NOMO-1 treated with dmso at 0.1 percent for 144 hours (cell line): ENCODE data around the gene PSG7.
"Not testable (repeated sequence)": the region's sequence is repeated elsewhere in the genome, so short reads cannot be mapped to it uniquely, and the experiment has no call there.

ENCODE experiments used
- DNase-seq: peaks from one replicate; lab custom pipeline; 2025; ENCODE audit not compliant: unreplicated experiment; lab: John Stamatoyannopoulos, UW

The PSG7 gene

GRCh38 chr19:42916931-42917330 lies 20.1 kb downstream of the PSG7 start:
- not testable (repeated sequence) for DNase-seq

GRCh38 chr19:42913516-42913915 lies 23.5 kb downstream of the PSG7 start:
- DNase-seq = not testable (repeated sequence)

- not testable (repeated sequence) for DNase-seq
These were observed 24.1 kb downstream of the PSG7 start for GRCh38 chr19:42912941-42913340.

- not testable (repeated sequence) for DNase-seq
These were observed 25.3 kb downstream of the PSG7 start for GRCh38 chr19:42911731-42912130.

- DNase-seq = not testable (repeated sequence)
These were observed 30.8 kb downstream of the PSG7 start for GRCh38 chr19:42906162-42906561.

- DNase-seq = not testable (repeated sequence)
These were observed 36.4 kb downstream of the PSG7 start for GRCh38 chr19:42900561-42900960.

- DNase-seq = not testable (repeated sequence)
These were observed 37.3 kb downstream of the PSG7 start for GRCh38 chr19:42899674-42900073.

GRCh38 chr19:42899110-42899509 lies 37.9 kb downstream of the PSG7 start:
- not testable (repeated sequence) for DNase-seq

- DNase-seq = not testable (repeated sequence)
These were observed 38.4 kb downstream of the PSG7 start for GRCh38 chr19:42898656-42899055.

- DNase-seq = not testable (repeated sequence)
These were observed 39.3 kb downstream of the PSG7 start for GRCh38 chr19:42897729-42898128.

GRCh38 chr19:42890446-42890845 lies 46.6 kb downstream of the PSG7 start:
- DNase-seq = not testable (repeated sequence)

GRCh38 chr19:42887876-42888445 lies 49.0 kb downstream of the PSG7 start:
- DNase-seq = not testable (repeated sequence)

GRCh38 chr19:42882730-42883129 lies 54.3 kb downstream of the PSG7 start:
- DNase-seq = not testable (repeated sequence)

- DNase-seq = not testable (repeated sequence)
These were observed 55.0 kb downstream of the PSG7 start for GRCh38 chr19:42882010-42882409.

GRCh38 chr19:42881279-42881678 lies 55.7 kb downstream of the PSG7 start:
- not testable (repeated sequence) for DNase-seq

GRCh38 chr19:42880621-42881020 lies 56.4 kb downstream of the PSG7 start:
- DNase-seq = not testable (repeated sequence)

GRCh38 chr19:42879613-42880012 lies 57.4 kb downstream of the PSG7 start, which contains the start of gene PSG1:
TSS of gene PSG1 (minus strand) at chr19:42879713. CDS start at chr19:42879581, 132 bp downstream.
- no peak for DNase-seq

GRCh38 chr19:42876596-42876995 lies 60.4 kb downstream of the PSG7 start:
- DNase-seq = not testable (repeated sequence)

- not testable (repeated sequence) for DNase-seq
These were observed 61.1 kb downstream of the PSG7 start for GRCh38 chr19:42875881-42876280.

- DNase-seq = not testable (repeated sequence)
These were observed 61.9 kb downstream of the PSG7 start for GRCh38 chr19:42874901-42875813.

- not testable (repeated sequence) for DNase-seq
These were observed 62.9 kb downstream of the PSG7 start for GRCh38 chr19:42874136-42874535.
